HPDE6-E6E7 (cell line): ENCODE data around the gene TUT1.
"Not testable (repeated sequence)": the region's sequence is repeated elsewhere in the genome, so short reads cannot be mapped to it uniquely, and the experiment has no call there.

ENCODE experiments used
- DNase-seq: peaks from one replicate; pipeline ENCODE4 v3.0.0; 2011; ENCODE audit warnings: missing footprints; ENCODE audit errors: extremely low spot score

Gene TUT1

GRCh38 chr11:62578541-62578940, 12.8 kb downstream of the TUT1 start:
- no peak for DNase-seq

GRCh38 chr11:62577046-62577714, 14.1 kb downstream of the TUT1 start:
- DNase-seq: no peak

GRCh38 chr11:62575837-62576236, 15.5 kb downstream of the TUT1 start:
- no peak for DNase-seq

- DNase-seq: no peak
Measured at GRCh38 chr11:62575156-62575555, 16.2 kb downstream of the TUT1 start.

- DNase-seq: no peak
Measured at GRCh38 chr11:62574363-62575071, 16.8 kb downstream of the TUT1 start.

- peak; percentile 98 for DNase-seq
Measured at GRCh38 chr11:62573592-62574362, 17.5 kb downstream of the TUT1 start, which contains the start of gene EEF1G. TSS of gene EEF1G (minus strand) at chr11:62573891. CDS start at chr11:62573842, 49 bp downstream.

GRCh38 chr11:62573006-62573591, 18.2 kb downstream of the TUT1 start:
- DNase-seq: peak; percentile 79

- no peak for DNase-seq
Measured at GRCh38 chr11:62572431-62572830, 18.9 kb downstream of the TUT1 start.

- not testable (repeated sequence) for DNase-seq
Measured at GRCh38 chr11:62571493-62571892, 19.8 kb downstream of the TUT1 start.

- DNase-seq: not testable (repeated sequence)
Measured at GRCh38 chr11:62570903-62571302, 20.4 kb downstream of the TUT1 start.

- DNase-seq: no peak
Measured at GRCh38 chr11:62569611-62570010, 21.7 kb downstream of the TUT1 start.

GRCh38 chr11:62567018-62567633, 24.2 kb downstream of the TUT1 start:
- DNase-seq: no peak

- DNase-seq: no peak
Measured at GRCh38 chr11:62566247-62566646, 25.1 kb downstream of the TUT1 start.

GRCh38 chr11:62565100-62565802, 26.1 kb downstream of the TUT1 start:
- no peak for DNase-seq

- DNase-seq: not testable (repeated sequence)
Measured at GRCh38 chr11:62561677-62562230, 29.6 kb downstream of the TUT1 start.

- no peak for DNase-seq
Measured at GRCh38 chr11:62560566-62561103, 30.7 kb downstream of the TUT1 start.

GRCh38 chr11:62559626-62560025, 31.7 kb downstream of the TUT1 start:
- not testable (repeated sequence) for DNase-seq

GRCh38 chr11:62559204-62559603, 32.1 kb downstream of the TUT1 start:
- no peak for DNase-seq

- no peak for DNase-seq
Measured at GRCh38 chr11:62558669-62559068, 32.7 kb downstream of the TUT1 start.

GRCh38 chr11:62556875-62557631, 34.3 kb downstream of the TUT1 start:
- no peak for DNase-seq
